Nucleus accumbens (tissue), 56 donors: ENCODE data around the gene HSP90AB1.

ENCODE experiments used
- DNase-seq, 56 donors: peaks; one replicate each; lab custom pipeline; 2025; lab: John Stamatoyannopoulos, UW

Gene HSP90AB1

GRCh38 chr6:44278315-44278714 is 31.4 kb downstream of the HSP90AB1 start:
- no peak for DNase-seq

- DNase-seq, result peak in 23 of 56 donors; percentile 3 to 69 (median 28)
Observed at GRCh38 chr6:44278774-44279697, 32.1 kb downstream of the HSP90AB1 start.

GRCh38 chr6:44284121-44284520 is 37.2 kb downstream of the HSP90AB1 start:
- DNase-seq, result peak in 5 of 56 donors; percentile 18 to 32 (median 25)

- DNase-seq, result no peak
Observed at GRCh38 chr6:44284867-44285266, 38.0 kb downstream of the HSP90AB1 start.

GRCh38 chr6:44285552-44286284 is 38.8 kb downstream of the HSP90AB1 start:
- no peak for DNase-seq

GRCh38 chr6:44286285-44286565 is 39.3 kb downstream of the HSP90AB1 start:
- no peak for DNase-seq

GRCh38 chr6:44286747-44287146 is 39.8 kb downstream of the HSP90AB1 start:
- no peak for DNase-seq

GRCh38 chr6:44289726-44290260 is 42.9 kb downstream of the HSP90AB1 start:
- no peak for DNase-seq

- no peak for DNase-seq
Observed at GRCh38 chr6:44291841-44292240, 44.9 kb downstream of the HSP90AB1 start.

- DNase-seq, result no peak
Observed at GRCh38 chr6:44292661-44293365, 45.9 kb downstream of the HSP90AB1 start.

- no peak for DNase-seq
Observed at GRCh38 chr6:44294832-44295791, 48.2 kb downstream of the HSP90AB1 start.

GRCh38 chr6:44297063-44298038 is 50.5 kb downstream of the HSP90AB1 start:
- DNase-seq, result peak in 39 of 56 donors; percentile 4 to 74 (median 35)

GRCh38 chr6:44298055-44298803 is 51.3 kb downstream of the HSP90AB1 start:
- peak in 1 of 56 donors; percentile 5 for DNase-seq

GRCh38 chr6:44298864-44299263 is 52.0 kb downstream of the HSP90AB1 start:
- DNase-seq, result no peak

GRCh38 chr6:44300292-44300823 is 53.5 kb downstream of the HSP90AB1 start:
- no peak for DNase-seq

- no peak for DNase-seq
Observed at GRCh38 chr6:44301106-44301505, 54.2 kb downstream of the HSP90AB1 start.

- no peak for DNase-seq
Observed at GRCh38 chr6:44301782-44302564, 55.1 kb downstream of the HSP90AB1 start.
